HG03460 (cell line): ENCODE results near the gene ROBO2.

Experiments used
- ATAC-seq: cut with Tn5 transposase; IDR thresholded peaks from one replicate; pipeline ENCODE4 v1.9.1; 2021; ENCODE audit not compliant: unreplicated experiment

The ROBO2 gene

DNA sequence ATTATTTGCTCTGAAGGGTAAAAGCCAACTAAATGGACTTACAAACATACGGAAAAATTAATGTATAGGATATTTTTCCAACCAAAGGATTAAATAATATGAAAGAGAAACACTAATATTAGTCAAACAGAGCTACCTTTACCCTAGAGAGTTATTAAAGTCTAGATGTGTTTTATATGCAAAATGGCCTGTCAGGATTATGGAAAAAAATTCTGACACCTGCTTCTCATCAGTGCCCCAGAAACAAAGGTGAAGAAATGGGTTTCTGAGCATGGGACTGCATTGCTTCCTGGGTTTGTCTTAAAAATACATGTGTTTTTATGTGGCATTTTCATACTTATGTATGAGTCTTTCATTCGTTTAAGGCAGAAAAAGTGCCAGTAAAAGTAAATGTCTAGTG is 148.3 kb downstream of the ROBO2 start:
- ATAC-seq = no peak

DNA sequence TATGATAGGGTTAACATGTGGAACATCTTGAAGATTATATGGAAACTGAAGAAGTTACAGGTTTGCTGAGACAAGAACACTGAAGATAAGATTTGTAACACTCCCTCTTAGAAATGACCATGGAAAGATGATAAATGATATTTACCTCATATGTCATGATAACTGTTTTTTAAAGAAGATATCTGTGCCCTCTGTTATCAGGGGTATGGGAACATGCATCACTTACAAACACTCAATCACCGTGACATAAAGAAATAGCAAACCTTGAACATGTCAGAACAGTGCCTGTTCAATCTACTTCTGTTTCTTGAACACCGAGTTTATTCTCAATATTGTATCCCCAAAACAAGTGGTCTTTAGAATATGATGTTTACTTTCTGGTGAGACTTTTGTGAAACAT is 149.4 kb downstream of the ROBO2 start:
- no peak for ATAC-seq

DNA sequence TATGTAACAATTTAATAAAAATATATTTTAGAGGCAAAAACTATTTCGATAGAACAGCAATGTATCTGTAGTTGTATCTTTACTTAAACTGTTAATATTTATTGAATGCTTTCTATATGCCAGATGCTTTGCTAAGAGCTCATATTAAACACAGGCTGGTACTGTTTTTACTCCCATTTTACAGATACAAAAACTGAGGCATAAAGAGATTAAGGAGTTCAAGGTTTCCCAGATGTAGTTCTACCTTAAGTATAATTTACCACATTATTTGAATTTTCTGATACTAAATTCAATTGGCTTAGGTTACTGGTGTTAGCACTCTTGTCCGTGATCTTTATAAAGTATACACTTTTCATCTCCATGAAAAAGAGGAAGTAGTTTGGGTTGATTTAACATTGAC is 149.8 kb downstream of the ROBO2 start:
- no peak for ATAC-seq

DNA sequence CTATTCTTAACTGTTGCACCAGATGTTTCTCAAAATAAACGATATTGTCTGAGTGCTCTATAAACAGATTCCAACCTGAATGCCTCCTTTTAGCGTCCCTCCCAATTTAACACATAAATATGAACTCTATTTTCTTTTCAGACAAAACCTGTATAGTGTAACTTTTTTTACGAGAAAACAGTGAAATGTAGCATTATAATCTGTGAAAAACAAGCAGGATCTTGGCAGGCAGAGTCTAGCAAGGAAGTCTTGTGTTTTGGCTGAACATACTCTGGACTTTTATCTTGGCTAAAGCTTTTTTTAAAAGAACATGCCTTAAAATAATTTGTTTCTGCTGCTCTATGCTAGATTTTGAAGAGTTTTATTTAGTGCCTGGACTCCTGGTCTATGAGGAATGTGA is 150.5 kb downstream of the ROBO2 start:
- ATAC-seq = no peak

DNA sequence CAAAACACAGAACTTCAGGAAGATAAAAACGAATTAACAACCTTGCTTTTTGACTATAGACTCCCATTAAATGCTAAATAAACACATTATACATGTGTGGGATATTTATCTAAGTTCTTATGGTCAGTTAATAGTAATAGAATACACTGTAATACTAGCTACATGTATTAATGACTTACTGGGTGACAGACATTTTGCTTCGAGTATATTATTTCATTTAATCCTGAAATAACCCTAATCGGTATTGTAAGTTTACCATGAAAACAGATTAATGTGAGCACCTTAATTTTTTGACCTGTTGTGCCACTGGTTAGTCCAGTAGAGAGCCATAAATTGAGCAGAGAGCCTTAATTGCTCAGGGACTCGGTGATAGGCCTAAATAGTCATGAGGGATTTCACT is 151.1 kb downstream of the ROBO2 start:
- ATAC-seq = no peak

DNA sequence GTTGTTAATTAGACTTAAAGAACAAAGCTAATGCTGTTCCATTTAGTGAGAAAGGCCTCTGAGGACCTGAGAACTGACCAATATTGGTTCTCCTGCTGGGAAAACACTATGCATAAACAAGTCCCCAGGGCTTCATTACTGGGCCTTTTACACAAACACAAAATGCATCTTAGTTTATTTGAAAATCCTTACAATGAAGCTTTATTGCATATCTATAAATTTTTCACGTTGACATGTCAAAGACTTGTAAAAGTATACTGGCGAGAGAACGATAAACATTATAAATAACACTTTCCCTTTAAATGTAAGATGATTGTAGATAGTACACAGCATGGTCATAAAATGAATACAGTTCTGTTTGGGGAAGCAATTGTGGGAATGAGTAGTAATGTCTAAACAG is 151.7 kb downstream of the ROBO2 start:
- no peak for ATAC-seq

DNA sequence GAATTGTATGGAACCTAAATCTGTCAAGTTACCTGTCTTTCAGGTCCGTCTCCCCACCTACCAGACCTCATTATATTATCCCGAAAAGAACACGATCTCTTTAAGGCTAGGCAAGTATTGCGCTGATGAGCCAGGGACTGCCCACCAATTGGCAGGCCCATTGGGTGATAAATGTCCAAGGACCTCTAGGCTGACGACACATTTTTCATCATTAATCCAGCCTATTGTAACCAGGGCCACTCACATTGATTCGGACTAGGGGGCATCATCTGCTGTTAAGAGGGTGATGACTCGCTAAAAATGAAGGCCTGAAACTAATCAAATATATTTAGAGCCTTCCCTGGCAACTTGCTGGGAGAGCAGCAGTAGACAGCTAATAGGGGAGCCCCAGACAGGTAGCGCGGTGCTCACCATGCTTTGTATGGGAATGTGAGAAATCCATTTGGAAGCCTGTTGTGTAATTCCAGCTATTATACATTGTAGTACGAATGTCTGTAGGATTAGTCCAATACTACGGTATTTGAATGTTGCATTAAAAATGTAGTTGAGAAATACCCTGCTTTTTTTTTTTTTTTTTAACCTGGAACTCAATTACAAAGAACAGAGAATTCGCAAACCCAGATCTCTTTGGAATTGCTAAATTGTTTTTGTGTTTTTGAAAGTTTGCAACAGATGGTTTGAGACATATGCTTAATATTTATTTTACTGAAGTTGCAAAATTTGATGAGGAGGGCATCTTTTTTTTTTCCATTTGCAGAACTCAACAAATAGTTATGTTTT is 156.1 kb downstream of the ROBO2 start:
- no peak for ATAC-seq

DNA sequence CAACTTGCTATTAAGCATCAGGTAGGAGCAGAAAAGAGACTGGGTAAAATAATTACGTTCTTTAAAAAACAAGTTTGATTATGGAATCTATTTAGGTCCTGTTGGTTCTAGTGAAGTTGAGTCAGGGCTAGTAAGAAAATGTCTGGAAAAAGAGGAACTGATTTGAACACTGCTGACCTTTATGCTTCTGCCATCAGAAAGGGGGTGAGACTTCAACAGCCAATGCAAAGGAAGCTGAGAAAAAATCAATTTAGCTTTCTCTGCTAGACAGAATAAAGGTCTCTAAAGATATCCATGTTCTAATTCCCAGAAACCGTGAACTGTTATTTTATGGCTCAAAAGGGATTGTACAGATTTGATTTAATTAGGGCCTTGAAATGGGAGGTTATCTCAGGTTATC is 157.5 kb downstream of the ROBO2 start:
- no peak for ATAC-seq

DNA sequence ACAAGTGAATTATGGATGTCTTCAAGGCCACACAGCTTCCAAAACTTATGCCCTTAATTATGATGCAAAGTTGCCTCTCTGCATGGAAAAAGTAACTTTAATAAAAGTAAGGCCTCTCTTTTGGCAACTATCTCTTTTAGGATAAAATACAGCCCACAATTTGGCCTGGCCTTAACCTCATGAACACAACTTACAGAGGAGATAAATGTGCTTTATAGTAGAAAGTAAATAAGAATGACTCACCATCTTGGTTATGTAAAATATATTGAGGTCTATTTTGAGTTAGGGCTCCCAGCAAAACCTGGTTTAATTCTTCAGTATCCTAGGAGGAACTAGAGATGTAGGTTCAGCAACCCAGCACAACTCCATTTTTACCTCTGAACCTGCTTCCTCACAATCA is 164.0 kb downstream of the ROBO2 start:
- no peak for ATAC-seq

DNA sequence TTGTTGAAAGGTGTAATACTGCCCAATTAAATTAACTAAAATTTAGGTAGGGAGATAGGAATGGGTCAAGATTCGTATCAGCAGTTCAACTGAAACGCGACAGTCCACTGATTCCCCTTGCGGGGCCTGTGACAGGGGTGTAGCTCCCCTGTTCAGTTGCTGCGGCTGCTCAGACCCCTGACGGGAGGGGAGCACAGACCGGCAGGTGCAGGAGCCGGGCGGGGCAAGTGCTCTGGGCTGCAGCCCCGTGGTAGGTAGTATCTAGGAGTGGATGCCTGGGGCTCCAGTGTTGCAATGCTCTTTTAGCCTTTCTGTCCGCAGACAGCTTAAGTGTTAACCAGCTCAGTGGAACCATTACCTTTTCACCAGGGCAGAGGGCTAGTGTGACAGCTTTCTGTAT is 164.9 kb downstream of the ROBO2 start:
- ATAC-seq = no peak

DNA sequence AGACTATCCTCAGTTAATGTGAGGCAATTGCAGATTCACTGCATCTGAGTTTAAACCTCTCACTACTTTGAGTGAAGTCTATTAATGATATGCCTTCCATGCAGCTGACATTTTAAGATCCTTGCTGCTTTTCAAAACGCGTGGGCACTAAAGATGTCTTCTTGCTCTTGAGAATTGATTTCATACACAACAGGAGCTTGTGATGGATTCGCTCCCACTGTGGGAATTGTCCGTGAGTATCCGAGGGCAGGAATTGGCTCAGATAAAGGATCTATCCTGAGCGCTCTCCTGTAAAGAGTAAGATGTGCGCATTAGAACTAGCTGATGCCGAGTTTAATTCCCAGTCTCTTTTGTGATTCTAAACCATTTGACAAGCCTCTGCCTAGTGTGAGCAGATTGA is 167.9 kb downstream of the ROBO2 start:
- ATAC-seq = no peak

DNA sequence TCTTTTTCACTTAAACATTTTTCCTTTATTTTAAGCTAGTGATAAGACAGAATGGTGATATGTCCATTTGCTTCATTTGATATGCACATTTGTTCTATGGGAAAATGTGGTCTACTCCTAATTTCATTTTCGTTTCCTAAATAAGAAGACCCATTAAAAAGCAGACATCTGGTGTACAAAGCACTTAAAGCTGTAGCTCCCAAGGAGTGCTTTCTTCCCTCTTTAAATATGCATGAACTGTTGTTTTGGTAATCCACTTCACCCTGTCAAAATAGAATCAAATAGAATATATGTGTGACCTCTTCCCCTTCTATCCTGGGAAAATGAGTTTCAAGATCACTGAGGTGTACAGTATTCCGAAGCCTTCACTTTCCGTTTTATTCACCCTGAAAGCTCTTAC is 182.8 kb downstream of the ROBO2 start:
- no peak for ATAC-seq

DNA sequence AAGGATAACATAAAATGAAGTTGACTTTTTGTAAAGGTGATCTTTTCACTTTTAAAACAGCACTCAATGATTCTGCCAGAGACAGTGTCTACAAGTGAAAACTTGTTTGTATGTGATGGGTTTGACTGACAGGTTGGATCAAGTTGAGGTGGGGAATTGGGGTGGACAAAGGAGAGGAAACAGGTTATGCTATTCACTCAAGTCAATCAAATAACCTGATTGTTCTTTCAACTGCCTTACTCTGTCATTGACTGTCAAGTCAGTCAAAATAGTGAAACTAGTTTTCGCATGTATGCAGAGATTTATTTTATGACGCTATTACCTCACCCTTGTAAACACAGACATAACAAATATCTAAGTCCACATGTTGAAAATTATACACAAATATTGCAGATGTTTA is 187.7 kb downstream of the ROBO2 start:
- ATAC-seq = no peak

DNA sequence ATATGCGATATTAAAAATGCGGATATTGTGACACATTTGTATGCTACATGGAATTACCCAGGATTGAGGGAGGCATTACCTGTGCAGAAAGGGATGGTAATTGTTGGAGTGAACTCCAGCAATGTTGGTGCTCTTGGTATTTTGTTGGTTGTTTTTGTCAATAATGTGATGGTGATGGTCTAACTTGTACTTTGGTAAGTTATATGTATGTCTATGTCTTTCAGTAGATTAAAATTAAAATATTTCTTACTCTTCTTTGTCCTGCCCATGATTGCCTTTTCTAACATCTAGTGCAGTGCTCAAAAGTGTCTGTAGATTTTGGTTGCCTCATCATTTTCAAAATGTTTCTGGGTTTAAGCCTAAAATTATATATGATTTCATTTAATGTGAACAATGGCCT is 192.7 kb downstream of the ROBO2 start:
- no peak for ATAC-seq

DNA sequence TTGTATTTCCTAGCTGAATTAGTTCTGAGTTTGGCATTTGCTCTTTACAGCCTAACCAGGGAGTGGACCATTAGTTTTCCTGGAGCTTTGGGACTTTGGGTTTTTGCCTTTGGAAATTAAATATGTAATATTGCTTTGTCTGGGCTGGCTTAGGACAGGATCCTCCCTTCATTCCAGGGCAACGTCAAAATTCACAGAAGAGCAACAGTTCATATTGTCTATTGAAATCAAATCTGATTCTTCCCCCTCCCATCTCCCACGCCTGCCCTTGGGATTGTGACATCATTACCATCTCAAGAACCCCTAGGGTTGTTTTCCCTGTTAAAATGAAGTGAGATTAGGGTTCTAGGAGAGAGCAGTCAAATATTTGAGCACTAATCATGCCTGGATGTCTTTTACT is 194.1 kb downstream of the ROBO2 start:
- ATAC-seq = no peak

DNA sequence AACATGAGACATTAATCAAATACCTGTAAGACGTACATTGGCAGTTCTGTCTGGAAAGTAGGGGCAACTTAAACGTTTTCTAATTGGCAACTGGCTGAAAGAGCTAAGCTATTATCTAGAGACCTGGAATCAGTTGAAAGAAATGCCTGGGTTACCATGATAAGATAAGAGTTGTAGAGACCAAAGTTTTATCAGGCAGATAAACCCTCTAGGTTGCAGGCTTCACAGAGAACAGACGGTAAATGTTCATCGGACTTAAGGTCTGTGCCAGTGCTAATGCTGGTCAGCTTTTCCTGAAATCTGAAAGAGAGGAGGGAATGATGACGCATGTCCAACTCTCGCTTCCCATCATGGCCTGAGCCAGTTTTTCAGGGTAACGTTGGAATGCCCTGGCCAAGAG is 196.2 kb downstream of the ROBO2 start:
- ATAC-seq = no peak

DNA sequence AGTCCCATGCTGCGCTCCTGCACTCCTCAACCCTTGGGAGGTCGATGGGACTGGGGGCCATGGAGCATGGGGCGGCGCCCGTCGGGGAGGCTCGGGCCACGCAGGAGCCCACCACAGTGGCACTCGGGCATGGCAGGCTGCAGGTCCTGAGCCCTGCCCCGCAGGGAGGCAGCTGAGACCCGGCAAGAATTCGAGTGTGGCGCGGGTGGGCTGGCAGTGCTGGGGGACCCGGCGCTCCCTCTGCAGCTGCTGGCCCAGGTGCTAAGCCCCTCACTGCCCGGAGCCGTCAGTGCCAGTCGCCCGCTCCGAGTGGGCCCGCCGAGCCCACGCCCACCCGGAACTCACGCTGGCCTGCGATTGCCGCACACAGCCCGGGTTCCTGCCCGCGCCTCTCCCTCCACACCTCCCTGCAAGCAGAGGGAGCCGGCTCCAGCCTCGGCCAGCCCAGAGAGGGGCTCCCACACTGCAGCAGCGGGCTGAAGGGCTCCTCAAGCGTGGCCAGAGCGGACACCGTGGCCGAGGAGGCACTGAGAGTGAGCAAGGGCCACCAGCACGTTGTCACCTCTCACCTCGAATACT is 200.3 kb downstream of the ROBO2 start:
- ATAC-seq = no peak

DNA sequence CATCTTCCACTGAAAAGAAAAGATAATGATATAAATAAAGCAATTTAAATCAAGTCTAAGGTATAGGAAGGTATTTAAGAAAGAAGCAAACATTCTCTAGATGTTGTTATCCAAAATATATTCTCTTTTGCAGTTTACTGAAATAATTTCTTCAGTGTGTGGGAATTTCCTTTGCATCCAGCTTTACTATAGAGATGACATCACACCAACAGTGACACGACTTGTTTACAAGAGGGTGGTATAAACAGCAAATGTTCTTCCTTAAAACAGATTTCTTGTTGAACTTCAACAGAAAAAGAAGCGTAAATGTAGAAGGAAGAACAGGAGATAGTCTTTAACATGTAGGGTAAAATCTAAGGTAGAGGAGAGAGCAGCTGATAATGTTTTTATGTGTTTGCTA is 202.5 kb downstream of the ROBO2 start:
- no peak for ATAC-seq

DNA sequence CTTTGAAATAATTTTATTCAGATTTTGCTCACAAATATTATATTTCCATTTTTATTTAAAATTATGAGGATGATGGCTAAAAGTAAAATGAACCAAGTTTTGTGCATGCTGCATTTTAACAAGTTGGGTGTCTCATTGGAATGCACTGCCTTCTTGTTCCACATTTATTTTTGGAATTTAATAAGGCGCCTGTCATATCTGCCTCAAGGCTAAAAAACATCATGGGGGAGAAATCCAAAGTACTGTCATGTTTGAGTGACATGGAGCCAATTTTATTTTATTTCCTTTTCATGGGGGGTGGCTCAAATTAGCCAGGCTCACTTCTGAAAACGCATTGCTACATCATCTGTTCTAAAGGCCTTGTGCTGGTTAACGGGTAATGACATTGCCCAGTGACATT is 205.1 kb downstream of the ROBO2 start:
- ATAC-seq = no peak

DNA sequence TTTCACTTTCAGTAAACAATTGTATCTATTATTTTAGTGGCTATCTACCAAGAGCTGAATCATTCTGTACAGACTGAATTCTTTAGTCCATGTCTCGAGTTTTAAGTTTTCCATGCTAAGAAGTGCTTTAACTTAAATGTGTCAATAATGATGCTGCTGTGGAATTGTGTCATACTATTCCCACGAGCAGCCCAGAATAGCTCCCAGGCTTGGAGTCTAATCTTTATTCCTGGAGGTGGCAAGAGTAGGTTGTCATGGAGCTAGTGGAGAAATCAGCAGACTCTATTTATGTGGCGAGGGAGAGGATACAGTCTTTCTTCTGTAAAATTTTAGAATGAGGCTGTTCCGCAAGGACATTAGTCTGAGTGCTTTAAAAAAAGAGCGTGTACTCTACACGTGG is 207.2 kb downstream of the ROBO2 start:
- ATAC-seq = no peak

DNA sequence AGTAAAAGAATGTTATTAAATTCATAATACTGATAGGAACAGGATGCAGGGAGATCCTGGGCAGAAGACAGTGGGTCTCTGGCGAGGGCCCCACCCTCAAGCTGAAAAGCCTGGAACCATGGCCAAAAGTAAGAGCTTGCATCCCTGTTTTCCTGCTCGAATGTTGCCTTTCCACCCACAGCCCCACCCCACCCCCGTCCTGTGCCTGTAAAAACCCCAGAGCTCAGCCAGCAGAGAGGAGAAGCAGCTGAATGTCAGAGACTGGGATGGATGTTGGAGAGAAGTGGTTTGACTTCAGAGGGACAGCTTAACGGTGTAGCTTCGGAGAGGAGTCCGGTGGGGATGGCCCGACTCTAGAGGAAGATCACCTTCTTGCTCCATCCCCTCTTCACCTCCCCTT is 207.9 kb downstream of the ROBO2 start:
- ATAC-seq = no peak

DNA sequence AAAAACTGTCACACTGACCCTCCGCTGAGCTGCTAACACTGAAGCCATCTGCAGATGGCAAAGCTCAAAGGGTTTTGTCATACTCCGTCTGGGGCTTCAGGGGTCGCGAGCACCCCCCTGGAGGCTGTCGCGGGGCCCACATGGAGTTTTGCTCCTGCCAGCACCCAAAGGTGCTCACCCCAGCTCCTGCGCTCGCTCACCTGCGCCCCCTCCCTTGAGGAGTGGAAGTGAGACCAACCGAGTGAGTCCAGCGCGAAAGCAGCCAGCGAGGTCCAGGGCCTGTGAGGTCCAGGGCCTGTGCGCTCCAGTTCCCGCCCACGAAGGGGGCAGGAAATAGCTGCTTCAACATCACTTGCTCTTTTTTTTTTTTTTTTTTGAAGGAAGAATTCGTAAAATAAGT is 208.5 kb downstream of the ROBO2 start:
- no peak for ATAC-seq

DNA sequence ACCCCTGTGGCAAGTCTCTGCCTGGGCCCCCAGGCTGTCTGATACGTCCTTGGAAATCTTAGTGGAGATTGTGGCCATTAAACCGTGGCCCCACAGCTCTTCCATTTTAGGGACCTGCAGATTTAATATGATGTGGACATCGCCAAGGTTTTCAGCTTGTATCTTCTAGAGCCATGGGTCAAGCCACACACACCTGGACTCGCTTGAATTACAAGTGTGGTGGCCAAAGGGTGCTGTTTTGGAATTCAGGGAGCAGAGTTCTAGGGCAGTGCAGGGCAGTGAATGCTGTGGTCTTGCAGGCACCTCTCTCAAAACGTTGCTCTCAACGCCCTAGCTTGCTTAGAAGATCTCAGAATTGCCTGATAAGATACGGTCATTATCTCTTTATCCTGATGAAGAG is 211.2 kb downstream of the ROBO2 start:
- no peak for ATAC-seq
